GM12872 (cell line): ENCODE data around the gene PTPRN2.

Source experiments
- TF ChIP-seq, protein P1 (sequence below): IDR thresholded peaks from 3 replicates; pipeline ENCODE4 v1.5.1; 2011; ENCODE audit warnings: low read depth, mild to moderate bottlenecking, low read length, moderate library complexity; ENCODE audit not compliant: insufficient read depth

The PTPRN2 gene

GRCh38 chr7:158133515-158134271 lies 453.9 kb downstream of the PTPRN2 start:
- TF ChIP-seq, protein P1, sequence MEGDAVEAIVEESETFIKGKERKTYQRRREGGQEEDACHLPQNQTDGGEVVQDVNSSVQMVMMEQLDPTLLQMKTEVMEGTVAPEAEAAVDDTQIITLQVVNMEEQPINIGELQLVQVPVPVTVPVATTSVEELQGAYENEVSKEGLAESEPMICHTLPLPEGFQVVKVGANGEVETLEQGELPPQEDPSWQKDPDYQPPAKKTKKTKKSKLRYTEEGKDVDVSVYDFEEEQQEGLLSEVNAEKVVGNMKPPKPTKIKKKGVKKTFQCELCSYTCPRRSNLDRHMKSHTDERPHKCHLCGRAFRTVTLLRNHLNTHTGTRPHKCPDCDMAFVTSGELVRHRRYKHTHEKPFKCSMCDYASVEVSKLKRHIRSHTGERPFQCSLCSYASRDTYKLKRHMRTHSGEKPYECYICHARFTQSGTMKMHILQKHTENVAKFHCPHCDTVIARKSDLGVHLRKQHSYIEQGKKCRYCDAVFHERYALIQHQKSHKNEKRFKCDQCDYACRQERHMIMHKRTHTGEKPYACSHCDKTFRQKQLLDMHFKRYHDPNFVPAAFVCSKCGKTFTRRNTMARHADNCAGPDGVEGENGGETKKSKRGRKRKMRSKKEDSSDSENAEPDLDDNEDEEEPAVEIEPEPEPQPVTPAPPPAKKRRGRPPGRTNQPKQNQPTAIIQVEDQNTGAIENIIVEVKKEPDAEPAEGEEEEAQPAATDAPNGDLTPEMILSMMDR: no peak

DNA sequence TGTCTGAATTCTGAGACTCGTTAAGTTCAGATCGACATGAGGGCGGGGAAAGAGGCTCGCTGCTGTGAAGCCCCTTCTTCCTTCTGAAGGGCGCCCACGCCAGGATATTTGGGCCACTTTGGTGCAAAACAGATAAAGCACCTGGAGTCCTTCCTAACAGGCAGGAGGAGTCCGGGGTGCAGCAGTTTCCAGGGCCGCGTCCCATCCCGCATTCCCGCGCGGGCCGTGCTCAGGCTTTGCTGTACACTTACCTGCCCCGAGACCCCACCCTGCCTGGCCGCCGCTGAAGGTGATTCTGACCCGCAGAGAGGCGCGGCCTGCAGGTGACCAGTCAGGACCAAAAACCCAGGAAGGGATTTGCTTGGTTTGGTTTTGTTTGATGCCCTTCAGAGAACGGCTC lies 454.6 kb downstream of the PTPRN2 start:
- TF ChIP-seq, protein P1: no peak

DNA sequence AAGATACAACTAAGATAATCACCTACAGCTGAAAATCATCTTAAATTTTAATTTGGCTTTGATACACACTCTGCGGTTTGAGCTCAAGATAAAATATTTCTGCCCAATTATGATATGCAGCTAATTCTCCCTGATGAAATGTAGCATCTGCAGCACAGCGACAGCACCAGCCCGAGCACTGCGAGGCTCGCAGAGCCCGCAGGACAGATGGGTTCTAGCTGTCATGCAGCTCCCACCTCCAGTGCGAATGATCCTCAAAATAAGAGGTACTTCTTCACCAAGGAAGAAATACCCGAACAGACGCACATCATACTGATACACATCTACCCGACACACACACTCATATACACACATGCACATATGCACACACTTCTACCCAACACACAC lies 457.6 kb downstream of the PTPRN2 start:
- TF ChIP-seq, protein P1: no peak

- TF ChIP-seq, protein P1: no peak
Measured at GRCh38 chr7:158129037-158130022, 458.3 kb downstream of the PTPRN2 start.

- TF ChIP-seq, protein P1: no peak
Measured at GRCh38 chr7:158128572-158128971, 459.1 kb downstream of the PTPRN2 start.

DNA sequence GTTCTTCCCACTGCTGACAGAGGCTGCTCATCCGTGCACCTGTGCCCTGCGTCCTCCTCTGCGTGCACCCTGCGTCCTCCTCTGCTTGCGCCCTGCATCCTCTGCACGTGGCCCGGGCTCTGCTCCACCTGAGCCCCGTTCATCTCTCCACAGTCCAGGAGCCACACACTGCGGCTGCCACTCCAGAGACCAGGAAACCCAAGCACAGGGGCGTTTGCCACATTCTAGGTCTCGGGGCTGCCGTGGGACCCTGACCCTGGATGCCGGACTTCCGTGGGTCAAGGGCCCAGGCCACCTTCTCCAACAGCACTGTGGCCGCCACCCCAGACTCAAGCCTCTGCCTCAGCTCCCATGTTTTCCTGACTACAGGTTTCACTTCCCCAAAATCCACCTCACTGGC lies 460.4 kb downstream of the PTPRN2 start:
- TF ChIP-seq, protein P1: no peak

GRCh38 chr7:158126661-158127060 lies 461.0 kb downstream of the PTPRN2 start:
- TF ChIP-seq, protein P1: no peak
